Activated CD4-positive, alpha-beta T cell treated with anti-CD3 and anti-CD28 coated beads for 4 hours (primary cell): ENCODE data around the gene KLHDC4.
"Not testable (repeated sequence)": the region's sequence is repeated elsewhere in the genome, so short reads cannot be mapped to it uniquely, and the experiment has no call there.

Experiments used
- DNase-seq, 2 donors: peaks; one replicate each; pipeline ENCODE4 v3.0.0-alpha.2; 2020

Gene KLHDC4

DNA sequence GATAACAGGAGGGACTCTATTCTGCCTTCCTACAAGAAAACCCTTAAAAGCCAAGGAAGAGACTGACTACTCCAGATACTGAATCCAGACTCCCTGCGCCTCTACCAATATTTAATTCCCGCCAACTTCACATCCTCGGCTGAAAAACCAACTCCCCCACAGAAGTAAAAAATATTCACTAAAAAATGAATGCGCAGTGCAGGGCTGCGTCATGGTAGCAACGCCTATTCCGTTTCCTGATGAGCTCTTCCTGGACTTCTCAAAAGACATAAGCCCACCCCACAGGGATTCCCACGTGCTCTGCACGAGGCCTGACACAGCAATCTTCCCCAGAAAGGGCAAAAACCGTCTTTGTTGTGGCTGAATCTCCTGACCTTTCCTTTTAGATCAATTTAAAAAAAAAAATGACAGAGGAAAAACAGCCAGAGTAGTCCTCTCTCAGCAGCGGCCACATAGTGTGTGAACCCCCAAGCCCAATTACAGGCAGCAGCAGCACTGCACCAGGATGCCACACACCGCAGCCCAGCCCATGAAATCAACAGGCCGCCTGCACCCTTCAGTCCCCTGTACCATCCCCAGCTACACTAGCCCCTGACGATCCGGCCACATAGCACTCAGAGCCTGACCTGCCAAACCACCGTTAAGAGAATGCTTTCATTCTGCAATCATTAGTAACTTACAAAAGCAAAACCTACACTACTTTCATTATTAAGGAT lies 23.9 kb downstream of the KLHDC4 start:
- DNase-seq, result no peak

DNA sequence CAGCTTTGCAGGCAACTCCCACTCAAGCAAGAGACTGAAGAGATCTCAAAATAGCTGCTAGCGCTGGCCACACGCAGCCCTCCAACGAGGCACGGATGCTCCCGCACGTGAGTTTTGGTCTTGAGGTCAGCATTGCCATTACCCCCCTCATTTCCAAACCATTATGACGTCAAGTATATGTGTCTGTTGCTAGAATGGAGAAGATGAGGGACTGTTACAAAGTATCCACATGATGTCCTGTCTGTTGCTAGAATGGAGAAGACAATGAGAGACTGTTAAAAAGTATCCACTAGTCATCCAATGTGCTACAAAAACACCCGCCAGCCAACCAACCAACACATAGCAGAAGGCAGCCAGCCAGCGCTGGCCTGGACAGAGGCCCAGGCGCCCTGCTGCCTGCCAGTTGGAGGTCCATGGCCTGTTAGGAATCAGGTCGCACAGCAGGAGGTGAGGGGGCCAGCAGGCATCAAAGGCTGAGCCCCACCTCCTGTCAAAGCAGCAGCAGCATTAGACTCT lies 24.8 kb downstream of the KLHDC4 start:
- DNase-seq, result no peak

DNA sequence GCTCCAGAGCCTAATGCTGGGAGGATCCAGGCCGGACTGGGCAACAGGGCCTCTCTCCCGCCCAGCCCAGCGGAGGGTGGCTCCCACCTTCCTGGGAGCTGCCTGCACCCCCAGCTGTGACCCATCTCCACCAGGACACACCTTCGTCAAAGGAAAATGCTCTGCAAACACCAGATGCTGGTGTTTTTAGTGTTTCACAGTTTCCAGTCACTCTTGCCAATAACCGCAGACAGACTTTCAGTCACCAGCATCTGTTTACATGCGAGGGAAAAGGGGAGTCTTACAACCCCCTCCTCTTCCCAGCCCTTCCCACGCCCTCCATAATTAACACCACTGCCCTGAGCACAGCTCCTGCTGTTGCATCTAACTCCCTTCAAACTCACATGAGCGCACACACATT lies 25.3 kb downstream of the KLHDC4 start:
- DNase-seq, result no peak

DNA sequence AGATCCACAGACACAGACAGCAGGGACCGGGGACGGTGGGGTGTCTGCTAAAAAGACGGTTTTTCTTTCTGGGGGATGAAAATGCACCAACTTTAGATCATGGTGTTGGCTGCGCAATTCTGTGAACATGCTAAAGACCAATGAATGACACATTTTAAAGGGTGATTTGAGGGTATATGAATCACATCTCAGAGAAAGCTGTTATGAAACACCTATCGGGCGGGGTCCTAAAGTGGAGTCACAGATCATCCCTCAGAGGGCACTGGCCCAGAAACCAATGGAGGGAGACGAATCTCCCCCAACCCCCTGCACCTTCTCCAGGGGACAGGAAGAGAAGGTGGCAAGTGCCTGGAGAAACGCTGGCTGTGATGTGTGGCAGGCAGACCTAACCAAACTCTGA lies 26.0 kb downstream of the KLHDC4 start:
- DNase-seq, result no peak

DNA sequence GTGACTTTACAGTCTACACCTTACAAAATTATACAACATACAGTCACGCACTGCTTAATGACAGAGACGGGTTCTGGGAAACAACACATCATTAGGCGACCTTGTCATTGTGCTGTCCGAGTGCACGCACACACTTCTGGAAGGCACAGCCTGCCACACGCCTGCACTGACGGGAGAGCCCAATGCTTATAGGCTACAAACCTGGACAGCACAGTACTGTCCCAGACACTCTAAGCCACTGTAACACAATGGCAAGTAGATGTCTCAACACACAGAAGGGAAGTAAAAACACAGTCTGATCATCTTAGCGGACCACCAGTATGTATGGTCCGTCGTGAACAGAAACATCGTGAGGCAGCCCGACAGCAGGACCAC lies 29.8 kb downstream of the KLHDC4 start:
- DNase-seq, result no peak

DNA sequence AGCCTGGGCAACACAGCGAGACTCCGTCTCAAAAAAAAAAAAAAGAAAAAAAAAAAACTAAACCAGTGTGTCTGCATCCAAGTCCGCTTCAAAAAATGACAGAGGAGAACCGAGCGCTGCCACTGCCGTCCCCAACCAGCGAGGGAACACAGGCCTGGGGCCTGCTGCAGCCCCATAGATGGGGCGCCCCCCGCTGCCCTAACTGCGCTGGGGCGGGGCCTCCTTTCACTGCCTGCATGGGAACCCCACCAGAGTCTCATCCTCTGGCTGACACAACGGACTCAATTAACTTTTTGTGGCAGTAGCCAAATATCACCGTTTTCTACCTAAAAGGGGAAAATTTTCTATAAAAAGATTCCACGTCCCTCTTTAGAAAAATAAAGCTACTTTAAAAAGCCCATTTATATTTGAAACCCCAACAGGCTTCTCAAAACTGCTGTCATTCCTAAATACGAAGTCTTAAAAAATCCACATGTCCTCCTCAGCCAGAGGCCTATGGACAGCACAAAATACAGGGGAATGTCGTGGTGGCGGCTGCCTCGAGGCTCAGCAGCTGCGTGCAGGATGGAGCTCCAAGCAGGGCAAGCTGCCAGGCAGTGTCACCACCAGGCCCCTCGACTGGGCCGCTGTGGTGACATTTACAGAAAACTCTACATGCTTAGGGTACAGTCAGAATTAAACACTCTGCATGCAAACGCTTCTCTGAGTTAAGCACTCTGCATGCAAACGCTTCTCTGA lies 30.3 kb downstream of the KLHDC4 start:
- DNase-seq, result no peak

DNA sequence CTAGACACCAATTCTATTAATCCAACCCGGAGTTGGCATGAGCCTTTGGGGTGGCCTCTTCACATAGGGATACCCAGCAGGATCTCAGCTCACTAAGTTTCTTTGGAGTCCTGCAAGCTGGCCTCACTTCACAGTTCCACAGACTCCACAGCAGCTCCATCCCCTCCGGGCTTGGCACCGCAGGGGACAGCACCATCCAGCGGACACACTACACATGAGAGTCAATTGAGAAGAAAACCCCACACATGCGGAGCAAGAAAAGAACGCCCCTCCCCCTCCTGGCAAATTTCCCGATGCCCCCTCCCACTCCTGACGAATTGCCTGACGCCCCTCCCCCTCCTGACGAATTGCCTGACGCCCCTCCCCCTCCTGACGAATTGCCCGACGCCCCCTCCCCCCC lies 31.1 kb downstream of the KLHDC4 start:
- no peak for DNase-seq

DNA sequence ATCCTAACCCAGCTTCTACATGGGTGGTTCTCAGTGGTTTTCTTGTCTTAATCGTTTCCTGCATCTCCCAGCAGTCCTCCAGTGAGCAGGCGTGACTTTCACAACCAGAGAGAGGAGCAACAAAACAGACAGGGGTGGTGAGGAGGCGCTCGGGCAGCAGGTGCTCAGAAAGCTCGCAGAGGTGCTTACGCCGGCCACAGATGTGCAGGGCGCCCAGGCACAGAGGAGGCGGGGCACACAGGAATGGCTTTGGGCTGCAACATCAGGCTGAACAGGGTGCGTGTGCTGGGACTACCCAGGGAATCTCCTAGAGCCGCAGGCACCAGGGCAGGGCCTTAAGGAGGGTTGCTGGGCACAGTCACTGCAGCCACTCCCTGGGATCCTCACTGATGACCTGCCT lies 32.6 kb downstream of the KLHDC4 start:
- no peak for DNase-seq

DNA sequence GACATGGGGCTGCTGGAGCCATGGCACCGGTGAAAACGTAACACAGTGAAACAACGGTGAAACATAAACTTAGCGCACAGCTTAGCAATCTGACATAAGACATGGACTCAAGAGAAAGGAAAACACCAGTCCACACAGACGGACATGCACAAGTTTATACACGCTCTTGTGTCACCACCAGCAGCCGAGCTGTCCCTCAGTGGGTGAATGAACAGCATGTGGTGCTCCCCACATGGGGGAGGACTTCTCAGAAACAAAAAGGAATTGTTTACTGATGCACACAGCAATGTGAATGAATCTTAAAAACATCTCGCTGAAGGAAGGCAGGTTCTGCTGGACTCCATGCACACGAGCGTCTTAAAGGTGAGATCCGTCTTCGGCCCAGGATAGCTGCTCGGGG lies 34.2 kb downstream of the KLHDC4 start:
- DNase-seq, result no peak

DNA sequence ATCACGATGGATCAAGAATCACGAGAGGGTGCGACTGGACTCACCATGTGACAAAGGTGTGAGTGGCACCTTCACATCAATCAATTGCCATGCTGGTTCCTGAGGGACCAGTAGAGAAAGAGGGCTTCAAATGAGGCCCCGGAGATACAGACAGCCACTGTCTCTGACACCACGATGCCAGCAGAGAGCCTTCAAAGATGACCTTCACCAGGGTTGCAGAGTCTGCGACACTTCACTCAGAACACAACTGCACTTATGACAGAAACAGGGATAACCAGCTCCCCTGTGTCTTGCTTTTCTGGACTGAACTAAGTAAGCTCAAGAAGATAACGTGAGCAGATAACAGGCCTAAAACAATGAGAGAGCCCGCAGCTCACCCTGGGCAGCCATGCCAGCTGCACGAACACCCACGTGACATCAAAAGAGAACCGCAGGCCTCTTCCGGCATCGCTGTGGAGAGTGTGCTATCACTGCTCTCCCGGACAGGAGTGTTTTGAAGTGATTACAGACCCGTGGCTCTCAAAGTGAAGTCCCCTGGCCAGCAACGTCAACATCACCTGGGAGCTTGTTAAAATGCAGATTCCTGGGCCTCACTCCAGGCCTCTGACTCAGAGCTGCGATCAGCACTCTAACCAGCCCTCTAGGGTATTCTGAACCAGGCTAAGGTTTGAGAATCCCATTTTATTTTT lies 36.4 kb downstream of the KLHDC4 start:
- DNase-seq, result no peak

DNA sequence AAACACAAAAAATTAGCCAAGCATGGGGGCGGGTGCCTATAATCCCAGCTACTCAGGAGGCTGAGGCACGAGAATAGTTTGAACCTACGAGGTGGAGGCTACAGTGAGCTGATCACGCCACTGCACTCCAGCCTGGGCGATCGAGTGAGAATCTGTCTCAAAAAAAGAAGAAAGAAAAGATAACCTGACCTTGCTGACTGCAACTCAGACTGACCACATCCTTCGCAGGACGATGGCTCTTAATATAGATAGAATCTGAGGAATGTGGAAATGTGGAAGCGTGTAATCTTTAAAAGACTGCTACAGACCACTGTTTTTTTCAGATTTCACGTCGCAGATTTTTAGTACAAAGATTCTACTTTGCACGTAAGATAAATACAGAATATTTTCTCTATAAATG lies 37.8 kb downstream of the KLHDC4 start:
- no peak for DNase-seq

DNA sequence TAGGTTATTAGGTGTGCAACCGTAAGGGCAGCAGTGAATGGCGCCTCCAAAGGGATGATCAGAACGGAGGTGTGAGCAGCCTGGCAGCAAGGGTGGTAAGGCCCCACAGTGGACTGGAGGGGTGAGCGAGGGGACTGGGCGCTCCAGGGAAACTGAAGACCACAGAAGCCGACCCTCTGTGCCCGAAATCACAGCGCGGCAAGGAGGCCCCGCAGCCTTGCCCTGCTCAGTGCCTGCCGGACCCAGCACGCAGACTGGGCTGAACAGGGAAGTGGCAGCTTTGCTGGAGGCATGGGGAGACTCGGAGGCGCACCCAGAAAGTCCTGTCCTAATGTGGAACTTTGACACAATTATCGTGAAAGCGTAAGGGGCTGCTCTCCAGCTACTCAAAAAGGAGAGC lies 38.4 kb downstream of the KLHDC4 start:
- DNase-seq, result no peak

DNA sequence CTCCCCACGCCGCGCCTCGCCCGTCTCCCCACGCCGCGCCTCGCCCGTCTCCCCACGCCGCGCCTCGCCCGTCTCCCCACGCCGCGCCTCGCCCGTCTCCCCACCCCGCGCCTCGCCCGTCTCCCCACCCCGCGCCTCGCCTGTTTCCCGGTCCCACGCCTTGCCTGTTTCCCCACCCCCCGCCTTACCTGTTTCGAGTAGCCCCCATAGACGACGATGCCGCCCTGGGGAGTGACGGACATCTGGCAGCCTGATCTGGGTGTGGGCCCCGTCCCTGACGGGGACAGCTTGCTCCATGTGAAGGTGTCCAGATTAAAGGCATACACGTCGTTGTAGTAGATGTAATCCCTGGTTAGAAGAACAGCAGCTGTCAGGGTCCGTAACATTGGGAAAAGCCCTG lies 39.2 kb downstream of the KLHDC4 start:
- DNase-seq, result not testable (repeated sequence)

DNA sequence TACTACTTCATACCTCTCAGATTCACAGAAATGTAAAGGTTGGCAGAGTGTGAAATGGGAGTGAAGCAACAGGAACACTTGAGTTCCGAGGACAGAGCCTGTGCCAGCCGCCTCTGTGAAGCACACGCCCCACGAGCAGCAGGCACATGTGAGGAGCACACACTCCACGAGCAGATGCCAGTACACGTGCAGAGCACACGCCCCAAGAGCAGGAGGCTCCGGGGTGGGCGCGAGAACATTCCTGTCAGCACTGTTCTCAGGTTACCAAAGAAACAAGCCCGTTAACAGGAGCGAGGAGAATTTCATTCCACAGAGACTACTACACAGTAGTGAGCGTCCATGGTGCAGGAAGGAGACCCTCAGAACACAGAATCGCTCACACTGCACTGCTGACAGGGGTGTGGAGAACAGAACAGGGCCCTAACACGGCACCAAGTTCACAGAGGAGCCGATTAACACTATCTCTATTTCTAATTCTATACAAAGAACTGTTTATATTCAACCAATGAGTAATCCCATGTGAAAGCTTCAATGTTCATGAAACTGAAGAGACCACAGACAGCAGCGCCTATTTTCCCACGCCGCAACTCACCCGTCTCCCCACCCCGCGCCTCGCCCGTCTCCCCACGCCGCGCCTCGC lies 40.1 kb downstream of the KLHDC4 start:
- no peak for DNase-seq

DNA sequence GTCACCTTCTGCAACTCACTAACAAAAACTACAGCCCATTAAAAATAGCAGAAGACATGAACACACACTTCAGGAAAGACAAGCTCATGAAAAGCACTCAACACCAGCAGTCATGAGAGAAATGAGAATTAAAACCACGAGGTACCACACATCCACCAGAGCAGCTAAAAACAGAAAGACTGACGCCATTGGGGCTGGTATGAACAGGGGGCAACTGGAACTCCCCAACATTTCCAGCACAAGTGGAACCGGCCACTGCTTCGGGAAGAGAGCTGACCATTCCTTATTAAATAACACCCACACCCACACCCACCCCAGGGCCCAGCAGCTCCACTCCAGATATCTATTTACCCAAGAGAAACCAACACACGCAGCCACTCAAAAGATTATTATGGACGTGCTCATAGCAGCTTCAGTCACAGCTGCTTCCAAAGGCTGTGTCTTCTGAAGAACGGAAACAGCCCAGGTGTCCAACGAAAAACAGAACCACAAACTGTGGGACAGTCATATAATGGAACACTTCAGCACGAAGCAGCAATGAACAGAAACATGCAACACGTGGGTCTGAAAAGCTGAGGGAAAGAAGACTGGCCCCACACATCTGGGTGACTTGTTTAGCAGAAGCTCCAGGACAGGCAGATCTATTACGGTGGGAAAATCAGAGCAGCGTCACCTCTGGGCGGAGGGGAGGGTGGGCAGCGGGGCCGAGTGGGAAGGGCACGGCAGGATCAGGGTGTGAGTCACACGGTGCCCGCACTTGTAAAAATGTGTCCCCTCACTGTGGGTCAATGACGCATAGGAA lies 41.1 kb downstream of the KLHDC4 start:
- no peak for DNase-seq

DNA sequence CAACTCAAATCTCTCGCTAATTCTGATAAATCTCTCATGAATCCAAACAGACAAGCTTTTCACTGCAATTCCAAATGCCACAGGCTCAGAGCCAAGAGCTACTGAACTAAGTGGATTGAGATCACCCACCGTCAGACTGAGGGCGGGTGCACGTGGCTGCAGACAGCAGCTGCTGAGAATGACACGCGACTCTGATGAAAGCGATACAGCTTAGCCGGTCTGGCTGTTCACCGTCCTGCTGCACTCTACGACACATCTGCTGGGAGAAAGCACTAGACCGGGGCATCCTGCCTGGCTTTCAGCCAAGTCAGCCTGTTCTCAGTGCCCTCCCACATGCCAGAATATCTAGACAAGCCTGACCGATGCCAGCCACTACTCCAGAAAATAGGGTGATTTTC lies 42.6 kb downstream of the KLHDC4 start:
- DNase-seq, result no peak

DNA sequence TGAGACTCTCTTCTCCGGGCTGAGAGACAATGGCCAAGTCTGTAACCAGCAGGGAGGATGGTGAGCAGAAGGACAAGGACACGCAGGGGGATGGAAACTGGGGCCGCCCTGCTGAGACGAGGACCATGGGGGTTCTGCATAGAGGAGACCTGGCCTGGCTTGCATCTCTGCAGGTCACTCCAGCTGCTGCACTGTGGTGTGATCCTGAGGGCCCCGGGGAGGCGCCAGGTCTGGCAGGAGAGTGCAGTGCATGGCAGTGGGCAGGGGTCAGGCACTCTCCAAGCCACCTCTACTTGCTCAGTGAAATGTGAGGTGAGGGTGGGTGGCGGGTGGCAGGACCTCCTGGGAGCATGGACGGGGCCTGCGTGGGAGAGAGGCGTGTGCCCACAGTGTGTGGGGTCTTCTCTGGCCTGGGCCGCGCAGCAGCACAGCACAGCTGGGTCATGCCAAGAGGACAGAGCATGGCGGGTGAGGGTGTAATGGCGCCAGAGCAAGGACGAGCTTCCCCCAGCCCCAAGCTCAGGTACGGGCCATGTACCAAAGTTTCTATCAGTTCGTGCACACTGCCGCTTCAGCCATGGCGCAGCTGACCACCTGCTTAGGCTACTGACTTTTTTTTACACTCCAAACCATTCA lies 43.1 kb downstream of the KLHDC4 start:
- no peak for DNase-seq

DNA sequence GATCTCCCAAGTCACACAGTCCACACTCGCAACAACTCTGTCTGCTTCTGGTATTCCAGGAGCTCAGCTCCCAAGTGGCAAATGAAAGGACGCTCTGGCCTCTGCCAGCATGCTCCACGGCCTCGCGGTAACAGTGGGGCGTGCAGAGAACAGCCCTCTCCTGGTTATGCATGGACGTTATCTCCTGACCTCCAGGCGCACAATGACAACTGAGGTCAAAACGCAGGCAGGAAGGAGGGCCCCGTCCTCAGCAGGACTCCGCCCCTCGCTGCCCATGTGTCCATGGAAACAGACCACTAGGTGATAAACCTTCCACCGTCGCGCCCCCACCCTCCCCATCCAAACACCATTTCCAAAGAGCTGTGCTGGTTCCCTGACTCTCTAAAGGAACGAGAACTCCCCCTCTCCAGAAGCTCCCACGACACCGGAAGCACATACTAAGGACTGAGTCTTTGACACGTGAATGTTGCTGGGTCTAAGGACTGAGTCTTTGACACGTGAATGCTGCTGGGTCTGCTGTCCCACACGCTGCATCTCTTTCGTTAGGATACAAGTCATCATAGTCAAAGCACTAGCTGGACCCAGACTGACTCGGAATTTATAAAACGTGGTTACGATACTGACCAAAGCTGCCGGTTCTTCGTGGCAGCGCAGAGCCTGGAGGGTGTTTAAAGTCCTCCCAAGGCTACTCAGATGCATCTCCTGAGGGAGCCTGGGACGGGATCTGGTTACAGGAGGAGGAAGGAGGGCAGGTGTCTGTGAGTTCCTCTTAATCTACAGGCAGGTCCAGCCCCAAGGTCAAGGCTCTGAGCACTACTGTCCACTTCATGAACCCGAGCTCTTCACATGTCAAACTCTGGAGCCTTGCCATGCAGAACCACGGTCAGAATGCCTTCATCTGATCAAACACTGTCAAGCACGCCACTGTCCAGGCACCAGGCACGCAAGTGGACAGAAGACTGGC lies 43.9 kb downstream of the KLHDC4 start:
- DNase-seq, result no peak

DNA sequence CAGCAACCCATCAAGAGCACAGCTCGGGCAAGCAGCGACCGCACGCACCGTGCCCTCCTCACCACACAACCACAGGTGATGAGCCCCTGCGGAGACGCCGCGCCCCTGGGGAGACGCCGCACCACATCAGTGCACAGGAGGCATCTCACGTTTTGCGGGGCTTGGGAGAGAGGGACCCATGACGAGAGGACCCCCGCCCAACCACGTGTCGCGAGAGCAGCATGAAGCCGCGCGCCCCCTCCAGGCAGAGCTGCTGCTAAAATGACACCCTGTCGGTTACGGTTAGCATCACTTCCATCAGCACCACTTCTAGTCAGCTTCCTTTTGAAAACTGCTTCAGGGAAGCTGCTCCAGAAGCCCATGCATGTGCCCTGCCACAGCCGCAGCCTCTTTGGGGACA lies 45.3 kb downstream of the KLHDC4 start:
- DNase-seq, result no peak

DNA sequence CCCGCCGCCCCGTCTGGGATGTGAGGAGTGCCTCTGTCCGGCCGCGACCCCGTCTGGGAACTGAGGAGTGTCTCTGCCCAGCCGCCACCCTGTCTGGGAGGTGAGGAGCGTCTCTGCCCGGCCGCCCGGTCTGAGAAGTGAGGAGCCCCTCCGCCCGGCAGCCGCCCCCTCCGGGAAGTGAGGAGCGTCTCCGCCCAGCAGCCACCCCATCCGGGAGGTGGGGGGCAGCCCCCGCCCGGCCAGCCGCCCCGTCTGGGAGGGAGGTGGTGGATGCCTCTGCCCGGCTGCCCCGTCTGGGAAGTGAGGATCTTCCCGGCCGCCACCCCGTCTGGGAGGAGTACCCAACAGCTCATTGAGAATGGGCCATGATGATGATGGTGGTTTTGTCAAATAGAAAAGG lies 47.0 kb downstream of the KLHDC4 start:
- DNase-seq, result not testable (repeated sequence)

DNA sequence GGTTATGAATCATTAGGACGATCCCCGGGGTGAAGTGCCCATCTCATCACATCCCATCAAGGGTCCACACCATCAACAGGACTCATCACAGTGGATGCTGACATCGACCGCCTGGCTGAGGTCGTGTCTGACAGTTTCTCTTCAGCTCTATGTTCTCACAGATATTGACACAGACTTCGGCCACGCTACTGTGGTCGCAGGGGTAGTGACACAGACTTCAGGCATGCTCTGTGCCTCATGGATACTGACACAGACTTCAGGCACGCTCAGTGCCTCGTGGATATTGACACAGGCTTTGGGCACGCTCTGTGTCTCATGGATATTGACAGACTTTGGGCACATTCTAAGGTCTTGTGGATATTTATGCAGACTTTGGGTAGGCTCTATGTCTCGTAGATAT lies 50.1 kb downstream of the KLHDC4 start:
- DNase-seq, result no peak
